GM06990 (cell line): ENCODE measurements around the gene SP7.
"Not testable (repeated sequence)": the region's sequence is repeated elsewhere in the genome, so short reads cannot be mapped to it uniquely, and the experiment has no call there.

Source experiments
- DNase-seq: peaks from one replicate; pipeline ENCODE4 v3.0.0-alpha.2; 2011; ENCODE audit not compliant: insufficient read length; ENCODE audit errors: extremely low read depth
- H3K27me3 ChIP-seq: replicated peaks from 2 replicates; pipeline ENCODE4 v1.6.0; 2011; ENCODE audit warnings: low read length; ENCODE audit not compliant: control insufficient read depth, insufficient read depth
- H3K36me3 ChIP-seq: 2 replicates; pipeline ENCODE4 v1.5.1; 2011; ENCODE audit warnings: low read length; ENCODE audit not compliant: control insufficient read depth, insufficient read depth
- H3K4me3 ChIP-seq: replicated peaks from 2 replicates; pipeline ENCODE4 v1.5.1; 2011; ENCODE audit warnings: low read depth, mild to moderate bottlenecking, control low read depth, low read length
- TF ChIP-seq, protein P1 (sequence below): IDR thresholded peaks from 2 replicates; pipeline ENCODE4 v1.5.1; 2011; ENCODE audit warnings: low read length, control low read depth, mild to moderate bottlenecking, inconsistent platforms; ENCODE audit not compliant: insufficient read depth, poor library complexity, severe bottlenecking

SP7 gene

DNA sequence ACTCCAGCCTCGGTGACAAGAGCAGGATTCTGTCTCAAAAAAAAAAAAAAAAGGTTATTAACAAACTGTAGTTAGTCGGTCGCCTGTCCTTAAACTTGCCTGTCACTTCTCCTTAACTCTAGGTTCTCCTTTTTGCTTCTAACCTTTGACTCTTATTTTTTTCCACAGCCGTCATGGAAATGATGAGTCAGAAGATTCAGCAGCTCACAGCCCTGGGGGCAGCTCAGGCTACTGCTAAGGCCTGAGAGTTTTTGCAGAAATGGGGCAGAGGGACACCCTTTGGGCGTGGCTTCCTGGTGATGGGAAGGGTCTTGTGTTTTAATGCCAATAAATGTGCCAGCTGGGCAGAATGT, 37.1 kb downstream of the SP7 start:
- peaks cover 3% of the 10 kb centered on the region; the same call in 1 of the 2 replicates for H3K36me3 ChIP-seq
- DNase-seq = no peak
- TF ChIP-seq, protein P1, sequence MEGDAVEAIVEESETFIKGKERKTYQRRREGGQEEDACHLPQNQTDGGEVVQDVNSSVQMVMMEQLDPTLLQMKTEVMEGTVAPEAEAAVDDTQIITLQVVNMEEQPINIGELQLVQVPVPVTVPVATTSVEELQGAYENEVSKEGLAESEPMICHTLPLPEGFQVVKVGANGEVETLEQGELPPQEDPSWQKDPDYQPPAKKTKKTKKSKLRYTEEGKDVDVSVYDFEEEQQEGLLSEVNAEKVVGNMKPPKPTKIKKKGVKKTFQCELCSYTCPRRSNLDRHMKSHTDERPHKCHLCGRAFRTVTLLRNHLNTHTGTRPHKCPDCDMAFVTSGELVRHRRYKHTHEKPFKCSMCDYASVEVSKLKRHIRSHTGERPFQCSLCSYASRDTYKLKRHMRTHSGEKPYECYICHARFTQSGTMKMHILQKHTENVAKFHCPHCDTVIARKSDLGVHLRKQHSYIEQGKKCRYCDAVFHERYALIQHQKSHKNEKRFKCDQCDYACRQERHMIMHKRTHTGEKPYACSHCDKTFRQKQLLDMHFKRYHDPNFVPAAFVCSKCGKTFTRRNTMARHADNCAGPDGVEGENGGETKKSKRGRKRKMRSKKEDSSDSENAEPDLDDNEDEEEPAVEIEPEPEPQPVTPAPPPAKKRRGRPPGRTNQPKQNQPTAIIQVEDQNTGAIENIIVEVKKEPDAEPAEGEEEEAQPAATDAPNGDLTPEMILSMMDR = no peak
- H3K4me3 ChIP-seq = peak overlapping the region; percentile 86
- H3K27me3 ChIP-seq = no peaks in the 10 kb centered on the region

DNA sequence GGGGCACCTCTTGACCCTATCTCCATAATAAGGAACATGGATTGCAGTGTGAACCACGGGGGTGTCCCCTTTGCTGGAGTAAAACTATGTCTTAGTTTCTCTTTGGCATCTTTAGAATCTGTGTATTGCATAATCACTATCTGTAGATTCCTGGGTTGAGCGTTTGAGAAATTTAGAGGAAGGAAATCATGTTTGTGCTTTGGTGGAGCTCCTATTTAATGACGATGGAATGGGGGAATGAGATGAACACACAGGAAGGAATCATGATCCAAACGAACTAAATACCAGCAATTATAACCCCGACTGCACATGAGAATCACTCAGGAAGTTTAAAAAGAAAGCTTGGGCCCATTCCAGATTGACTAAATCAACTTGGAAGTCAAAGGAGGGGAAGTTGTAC, 38.0 kb downstream of the SP7 start:
- DNase-seq = no peak
- H3K36me3 ChIP-seq = peaks cover 5% of the 10 kb centered on the region
- no peak overlapping the region for H3K4me3 ChIP-seq
- no peaks in the 10 kb centered on the region for H3K27me3 ChIP-seq
- TF ChIP-seq, protein P1 = no peak

DNA sequence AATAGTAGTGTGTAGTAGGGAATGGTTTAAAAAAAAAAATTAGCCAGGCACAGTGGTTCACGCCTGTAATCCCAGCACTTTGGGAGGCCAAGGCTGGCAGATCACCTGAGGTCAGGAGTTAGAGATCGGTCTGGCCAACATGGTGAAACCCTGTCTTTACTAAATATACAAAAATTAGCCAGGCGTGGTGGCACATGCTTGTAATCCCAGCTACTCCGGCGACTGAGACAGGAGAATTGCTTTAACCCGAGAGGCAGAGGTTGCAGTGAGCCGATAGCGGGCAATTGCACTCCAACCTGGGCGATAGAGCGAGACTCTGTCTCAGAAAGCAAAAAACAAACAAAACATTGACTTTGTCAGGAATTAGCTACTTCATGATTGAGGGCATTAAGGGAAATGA, 39.0 kb downstream of the SP7 start:
- DNase-seq, H3K27me3 ChIP-seq, H3K36me3 ChIP-seq, H3K4me3 ChIP-seq: not testable (repeated sequence)

DNA sequence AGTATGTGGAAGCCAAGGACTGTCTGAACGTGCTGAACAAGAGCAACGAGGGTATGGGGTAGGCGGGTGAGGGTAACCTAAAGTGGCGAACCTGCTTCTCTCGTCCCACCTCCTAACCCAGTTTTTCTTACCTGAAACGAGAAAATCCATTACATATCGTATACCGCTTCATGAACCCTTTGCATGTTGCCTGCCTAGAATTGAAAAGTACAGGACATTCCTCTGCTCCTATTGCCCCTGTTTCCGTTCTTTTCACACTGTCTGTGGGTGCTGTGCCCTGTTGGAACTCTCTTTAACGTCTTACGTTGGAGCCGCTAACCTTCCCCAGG, 40.3 kb downstream of the SP7 start:
- Histone ChIP-seq H3K4me3 (peak overlapping the region; percentile 86), H3K36me3 (peaks cover 12% of the 10 kb centered on the region), H3K27me3 (no peaks in the 10 kb centered on the region)
- TF ChIP-seq, protein P1 = no peak
- no peak for DNase-seq

DNA sequence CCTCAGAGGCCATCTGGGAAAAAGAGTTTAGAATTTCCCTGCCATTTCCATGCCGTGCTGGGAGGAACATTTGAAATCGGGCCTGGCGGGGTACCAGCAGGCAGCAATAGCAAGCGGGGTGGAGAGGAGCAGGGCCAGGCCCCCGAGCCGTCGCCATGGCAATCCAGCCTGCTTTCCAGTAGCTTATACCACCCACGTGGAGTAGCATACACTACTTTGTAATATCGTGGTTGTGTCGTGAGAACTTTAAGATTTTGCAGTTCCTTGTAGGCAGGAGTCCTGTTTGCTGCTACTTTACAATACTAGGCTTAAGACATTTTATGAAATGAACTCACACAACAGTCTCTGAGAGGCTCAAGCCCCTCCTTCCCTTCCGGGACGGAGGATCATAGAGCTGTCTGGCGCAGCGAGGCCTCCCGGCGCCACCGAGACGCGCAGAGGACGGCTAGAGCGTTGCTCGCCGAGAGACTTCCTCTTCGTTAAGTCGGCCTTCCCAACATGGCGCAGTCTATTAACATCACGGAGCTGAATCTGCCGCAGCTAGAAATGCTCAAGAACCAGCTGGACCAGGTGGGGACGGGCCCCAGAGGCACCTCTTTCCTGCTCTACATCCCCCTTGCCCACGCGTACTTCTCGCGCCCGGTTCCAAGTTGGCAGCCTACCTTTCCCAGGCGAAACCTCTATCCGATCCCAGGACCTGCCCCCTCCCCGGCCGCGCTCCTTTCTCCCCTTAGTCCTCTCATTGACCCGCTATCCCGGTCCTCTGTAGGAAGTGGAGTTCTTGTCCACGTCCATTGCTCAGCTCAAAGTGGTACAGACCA, 40.9 kb downstream of the SP7 start, which contains the start of gene PFDN5:
Gene PFDN5, plus strand, starts transcription at position 473 of the 821 bp plus-strand sequence. Its CDS starts 26 bp downstream, at position 499.
- Histone ChIP-seq H3K36me3 (peaks cover 13% of the 10 kb centered on the region), H3K4me3 (peak within 1 kb of the TSS; percentile 86), H3K27me3 (no peaks in the 10 kb centered on the region)
- DNase-seq = peak; percentile 92
- TF ChIP-seq, protein P1 = no peak

DNA sequence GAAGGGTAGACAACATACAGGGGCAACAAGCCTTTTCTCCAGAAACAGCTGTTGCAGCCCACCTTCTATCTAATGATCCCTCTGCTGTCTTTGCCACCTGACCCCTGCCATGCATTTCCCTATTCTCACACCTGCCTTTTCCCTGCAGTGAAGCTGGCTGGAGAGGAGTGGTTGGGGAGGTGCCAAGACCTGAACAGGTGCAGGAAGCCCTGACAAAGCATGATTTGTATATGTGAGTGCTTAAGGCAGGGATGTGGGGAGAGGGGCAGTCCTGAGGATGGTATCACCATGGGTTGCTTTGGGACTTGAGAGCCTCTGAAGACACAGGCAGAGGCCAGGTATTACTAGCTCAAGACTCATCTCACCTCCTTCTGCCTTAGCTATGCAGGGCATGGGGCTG, 43.7 kb downstream of the SP7 start:
- Histone ChIP-seq H3K27me3 (no peaks in the 10 kb centered on the region), H3K4me3 (no peak overlapping the region), H3K36me3 (peaks cover 31% of the 10 kb centered on the region)
- DNase-seq = no peak
- TF ChIP-seq, protein P1 = no peak
